Ovary (tissue), 3 donors: ENCODE measurements around the gene TOM1L2.

Experiments used
- EP300 ChIP-seq: sonication (generic); formaldehyde crosslinking; IDR thresholded peaks from one replicate; pipeline ENCODE4 v1.6.1; 2017; ENCODE audit warnings: antibody characterized with exemption
- POLR2A ChIP-seq: fragments of 450-650 bp; IDR thresholded peaks from one replicate; pipeline ENCODE4 v1.6.1; 2017; ENCODE audit warnings: antibody characterized with exemption, mild to moderate bottlenecking, moderate library complexity
- TF ChIP-seq, protein P1 (sequence below), 3 donors: fragments of 450-650 bp in 2 of 3; fragments of 200-600 bp in 1 of 3; IDR thresholded peaks; one replicate each; pipeline versions ENCODE4 v1.5.1 to v1.8.0; 2016 to 2022; ENCODE audit warnings: antibody characterized with exemption in 3 of 3, mild to moderate bottlenecking in 1 of 3
- donor health status: DM: no; HTN: no; CAD: no.

DNA sequence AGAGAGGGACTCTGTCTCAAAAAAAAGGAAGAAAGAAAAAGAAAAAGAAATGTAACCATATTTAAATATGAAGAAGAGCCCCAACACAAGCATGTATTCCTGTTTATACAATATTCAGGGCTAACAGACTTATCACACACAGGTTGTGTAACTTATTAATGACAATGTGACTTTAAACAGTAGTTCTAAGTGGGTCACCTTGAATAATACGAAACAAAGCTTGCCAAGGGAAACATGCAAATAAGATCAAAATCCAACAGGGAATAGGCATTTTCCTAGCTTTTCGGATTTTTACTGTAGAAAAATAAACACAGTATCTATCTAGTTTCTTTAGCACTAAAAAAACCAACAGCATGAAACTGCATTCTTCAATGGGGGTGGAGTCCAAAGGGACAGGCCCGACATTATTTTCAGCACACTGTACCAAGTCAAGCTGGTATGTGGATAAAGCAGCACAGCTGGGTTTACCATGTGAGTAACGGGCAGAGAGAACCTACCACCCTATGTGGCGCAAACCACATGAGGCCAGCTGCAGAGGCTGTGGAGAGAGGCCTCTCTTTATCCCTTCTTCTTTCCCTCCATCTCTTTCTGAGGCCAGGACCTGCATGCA lies 45.3 kb downstream of the TOM1L2 start:
- TF ChIP-seq, protein P1, sequence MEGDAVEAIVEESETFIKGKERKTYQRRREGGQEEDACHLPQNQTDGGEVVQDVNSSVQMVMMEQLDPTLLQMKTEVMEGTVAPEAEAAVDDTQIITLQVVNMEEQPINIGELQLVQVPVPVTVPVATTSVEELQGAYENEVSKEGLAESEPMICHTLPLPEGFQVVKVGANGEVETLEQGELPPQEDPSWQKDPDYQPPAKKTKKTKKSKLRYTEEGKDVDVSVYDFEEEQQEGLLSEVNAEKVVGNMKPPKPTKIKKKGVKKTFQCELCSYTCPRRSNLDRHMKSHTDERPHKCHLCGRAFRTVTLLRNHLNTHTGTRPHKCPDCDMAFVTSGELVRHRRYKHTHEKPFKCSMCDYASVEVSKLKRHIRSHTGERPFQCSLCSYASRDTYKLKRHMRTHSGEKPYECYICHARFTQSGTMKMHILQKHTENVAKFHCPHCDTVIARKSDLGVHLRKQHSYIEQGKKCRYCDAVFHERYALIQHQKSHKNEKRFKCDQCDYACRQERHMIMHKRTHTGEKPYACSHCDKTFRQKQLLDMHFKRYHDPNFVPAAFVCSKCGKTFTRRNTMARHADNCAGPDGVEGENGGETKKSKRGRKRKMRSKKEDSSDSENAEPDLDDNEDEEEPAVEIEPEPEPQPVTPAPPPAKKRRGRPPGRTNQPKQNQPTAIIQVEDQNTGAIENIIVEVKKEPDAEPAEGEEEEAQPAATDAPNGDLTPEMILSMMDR (IDR thresholded peaks at IDR 0.05), result no peak
- TF ChIP-seq EP300 (no peak), POLR2A (no peak)
